ENCODE data around the gene PAK2. TPM values are rescaled to one million over a fixed set of nuclear protein-coding genes. Genes with fewer than 3 reads are reported as not detected.
A peak's percentile ranks its signal among the peaks of the same experiment; 100 is the strongest.

The PAK2 gene
- total RNA-seq, 1 experiment from 2014 or later: 69.6 TPM

DNA sequence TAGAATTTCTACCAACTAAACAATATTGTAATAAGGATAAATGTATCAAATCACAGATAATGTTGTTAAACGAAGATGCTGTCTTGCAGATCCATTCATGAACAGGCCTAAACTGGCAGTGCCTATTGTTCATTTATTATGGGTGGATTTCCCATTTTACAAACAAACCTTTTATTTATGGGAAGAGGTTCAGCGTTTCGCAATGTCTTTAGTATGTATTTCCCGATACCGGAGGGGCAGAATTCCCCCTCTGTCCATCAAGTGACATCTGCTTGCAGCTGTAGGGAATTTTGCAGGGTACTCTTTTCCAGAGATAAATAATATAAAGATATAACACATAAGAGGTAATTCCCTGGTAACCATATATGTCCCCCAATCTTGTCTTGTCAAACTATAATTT, 33.3 kb upstream of the PAK2 start:
- intact Hi-C loops (cut with micrococcal nuclease): no loop called here
- Histone ChIP-seq H2AFZ (ENCODE audit: low read depth, low read length, poor library complexity, severe bottlenecking) (no peak overlapping the region), H3K4me2 (ENCODE audit: low read length) (no peak overlapping the region), H3K9ac (ENCODE audit: low read length) (no peak overlapping the region), H3K9me3 (ENCODE audit: control insufficient read depth in 1 of 2, insufficient read depth in 1 of 2, low read depth in 1 of 2, low read length in 2 of 2) (no peaks in the 10 kb centered on the region), H4K20me1 (ENCODE audit: insufficient read depth) (no peaks in the 10 kb centered on the region), H3K9me2 (ENCODE audit: insufficient read depth) (no peaks in the 10 kb centered on the region), H3K27ac (ENCODE audit: low read depth, low read length) (no peak overlapping the region), H3K27me3 (ENCODE audit: insufficient read depth, low read length) (no peaks in the 10 kb centered on the region), H3K36me3 (ENCODE audit: control insufficient read depth in 1 of 2, insufficient read depth in 2 of 2, low read length in 2 of 2) (no peaks in the 10 kb centered on the region), H3K4me1 (ENCODE audit: control insufficient read depth in 1 of 2, insufficient read depth in 2 of 2, low read length in 2 of 2) (peaks cover 0 to 4% of the 10 kb centered on the region in 2 experiments; a peak in 3 of 4 replicates), H3K79me2 (ENCODE audit: insufficient read depth, low read length) (no peaks in the 10 kb centered on the region), H3K4me3 (replicated peaks in 1 of 2; ENCODE audit: low read depth in 1 of 2, low read length in 2 of 2) (no peak overlapping the region)
- TF ChIP-seq CEBPB (IDR thresholded peaks at IDR 0.05; ENCODE audit: low read depth) (no peak), EGR1 (IDR thresholded peaks at IDR 0.05; ENCODE audit: low read depth) (no peak), TCF7L2 (IDR thresholded peaks at IDR 0.05; ENCODE audit: borderline replicate concordance, extremely low read depth, insufficient read depth, insufficient read length) (no peak), MAX (IDR thresholded peaks at IDR 0.05) (no peak), RAD21 (IDR thresholded peaks at IDR 0.05; ENCODE audit: low read depth) (no peak), ZFX (IDR thresholded peaks at IDR 0.05) (no peak), POLR2A (IDR thresholded peaks at IDR 0.05; ENCODE audit: borderline replicate concordance, extremely low read depth, insufficient read depth, insufficient read length) (no peak)
- ATAC-seq: no peak
- CTCF ChIA-PET: no interaction called here
- RAD21 ChIA-PET (ENCODE audit: low non-redundant PET in 1 of 2, low total read pairs in 2 of 2, uncharacterized antibody in 2 of 2, unreplicated experiment in 2 of 2): no interaction called here
- TSS peak; percentile 35 for BruUV-seq (replicated peaks)
- POLR2A ChIA-PET: no interaction called here
- DNase-seq (ENCODE audit: low read depth, low spot score): no peak

DNA sequence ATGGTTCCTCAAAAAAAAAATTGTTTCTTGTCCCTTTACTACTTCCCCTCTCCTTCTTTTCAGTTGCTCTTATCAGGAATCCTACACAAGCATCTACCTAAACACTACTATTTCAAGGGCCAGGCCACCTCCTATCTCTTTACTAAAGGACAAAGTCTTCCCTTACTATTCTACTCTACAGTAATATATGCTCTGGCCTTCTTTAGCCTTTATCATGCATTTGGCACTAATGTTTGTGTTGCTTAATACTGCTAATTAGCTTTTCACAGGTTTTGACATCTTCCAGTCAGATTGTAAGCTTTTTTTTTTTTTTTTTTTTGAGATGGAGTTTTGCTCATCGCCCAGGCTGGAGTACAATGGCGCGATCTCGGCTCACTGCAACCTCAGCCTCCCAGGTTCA, 32.9 kb upstream of the PAK2 start:
- Histone ChIP-seq H3K9me3 (ENCODE audit: control insufficient read depth in 1 of 2, insufficient read depth in 1 of 2, low read depth in 1 of 2, low read length in 2 of 2) (no peaks in the 10 kb centered on the region), H3K9ac (ENCODE audit: low read length) (no peak overlapping the region), H3K27me3 (ENCODE audit: insufficient read depth, low read length) (no peaks in the 10 kb centered on the region), H2AFZ (ENCODE audit: low read depth, low read length, poor library complexity, severe bottlenecking) (no peak overlapping the region), H3K36me3 (ENCODE audit: control insufficient read depth in 1 of 2, insufficient read depth in 2 of 2, low read length in 2 of 2) (no peaks in the 10 kb centered on the region), H3K9me2 (ENCODE audit: insufficient read depth) (no peaks in the 10 kb centered on the region), H3K27ac (ENCODE audit: low read depth, low read length) (no peak overlapping the region), H3K79me2 (ENCODE audit: insufficient read depth, low read length) (no peaks in the 10 kb centered on the region), H3K4me3 (replicated peaks in 1 of 2; ENCODE audit: low read depth in 1 of 2, low read length in 2 of 2) (no peak overlapping the region), H3K4me1 (ENCODE audit: control insufficient read depth in 1 of 2, insufficient read depth in 2 of 2, low read length in 2 of 2) (peaks cover 0 to 8% of the 10 kb centered on the region in 2 experiments; a peak in 3 of 4 replicates), H3K4me2 (ENCODE audit: low read length) (no peak overlapping the region), H4K20me1 (ENCODE audit: insufficient read depth) (no peaks in the 10 kb centered on the region)
- TF ChIP-seq SRF (IDR thresholded peaks at IDR 0.05; ENCODE audit: low read depth) (no peak), POLR2A (IDR thresholded peaks at IDR 0.05; ENCODE audit: borderline replicate concordance, extremely low read depth, insufficient read depth, insufficient read length) (no peak), REST (IDR thresholded peaks at IDR 0.05; ENCODE audit: low read depth) (no peak), RAD21 (IDR thresholded peaks at IDR 0.05; ENCODE audit: low read depth) (no peak), CBX3 (IDR thresholded peaks at IDR 0.05; ENCODE audit: low read depth) (no peak), EGR1 (IDR thresholded peaks at IDR 0.05; ENCODE audit: low read depth) (no peak), JUND (IDR thresholded peaks at IDR 0.05) (no peak)
- RAD21 ChIA-PET (ENCODE audit: low non-redundant PET in 1 of 2, low total read pairs in 2 of 2, uncharacterized antibody in 2 of 2, unreplicated experiment in 2 of 2): no interaction called here
- BruUV-seq (replicated peaks): no TSS peak
- ATAC-seq: no peak
- intact Hi-C loops (cut with micrococcal nuclease): no loop called here
- POLR2A ChIA-PET: no interaction called here
- no peak for DNase-seq (ENCODE audit: low read depth, low spot score)
- CTCF ChIA-PET: no interaction called here

Data from HCT116 (cell line).